ENCODE results near the gene C13orf42.

C13orf42 gene

DNA sequence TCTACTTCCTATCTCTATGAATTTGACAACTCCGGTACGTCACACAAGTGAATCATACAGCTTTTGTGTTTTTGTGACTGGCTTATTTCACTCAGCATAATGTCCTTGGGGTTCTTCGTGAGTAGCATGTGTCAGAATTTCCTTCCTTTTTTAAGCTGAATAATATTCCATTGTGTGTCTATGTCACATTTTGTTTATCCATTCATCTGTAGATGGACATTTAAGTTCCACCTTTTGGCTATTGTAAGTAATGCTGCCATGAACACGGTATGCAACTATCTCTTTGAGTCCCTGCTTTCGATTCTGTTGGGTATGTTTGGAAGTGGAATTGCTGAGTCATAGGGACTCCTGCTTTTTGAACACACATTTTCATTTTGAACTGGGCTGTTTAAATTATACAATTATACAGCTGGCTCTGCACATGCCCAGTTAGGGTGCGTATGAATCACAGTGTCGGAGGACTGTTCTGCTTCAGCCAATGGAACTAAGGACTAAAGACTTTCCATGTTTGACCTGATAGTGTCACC, 43.0 kb upstream of the C13orf42 start:
- TF ChIP-seq, protein P1, sequence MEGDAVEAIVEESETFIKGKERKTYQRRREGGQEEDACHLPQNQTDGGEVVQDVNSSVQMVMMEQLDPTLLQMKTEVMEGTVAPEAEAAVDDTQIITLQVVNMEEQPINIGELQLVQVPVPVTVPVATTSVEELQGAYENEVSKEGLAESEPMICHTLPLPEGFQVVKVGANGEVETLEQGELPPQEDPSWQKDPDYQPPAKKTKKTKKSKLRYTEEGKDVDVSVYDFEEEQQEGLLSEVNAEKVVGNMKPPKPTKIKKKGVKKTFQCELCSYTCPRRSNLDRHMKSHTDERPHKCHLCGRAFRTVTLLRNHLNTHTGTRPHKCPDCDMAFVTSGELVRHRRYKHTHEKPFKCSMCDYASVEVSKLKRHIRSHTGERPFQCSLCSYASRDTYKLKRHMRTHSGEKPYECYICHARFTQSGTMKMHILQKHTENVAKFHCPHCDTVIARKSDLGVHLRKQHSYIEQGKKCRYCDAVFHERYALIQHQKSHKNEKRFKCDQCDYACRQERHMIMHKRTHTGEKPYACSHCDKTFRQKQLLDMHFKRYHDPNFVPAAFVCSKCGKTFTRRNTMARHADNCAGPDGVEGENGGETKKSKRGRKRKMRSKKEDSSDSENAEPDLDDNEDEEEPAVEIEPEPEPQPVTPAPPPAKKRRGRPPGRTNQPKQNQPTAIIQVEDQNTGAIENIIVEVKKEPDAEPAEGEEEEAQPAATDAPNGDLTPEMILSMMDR (IDR thresholded peaks at IDR 0.05; ENCODE audit: insufficient read depth, low read length, missing control alignments) = no peak
- ChIA-PET CTCF (interaction anchor here (1.1 to 7.7 kb wide), 3 partner anchors 134 to 281 kb away, joined by 3 to 173 read pairs (median 3); no protein-coding TSS in a partner anchor), POLR2A (no interaction called here)

DNA sequence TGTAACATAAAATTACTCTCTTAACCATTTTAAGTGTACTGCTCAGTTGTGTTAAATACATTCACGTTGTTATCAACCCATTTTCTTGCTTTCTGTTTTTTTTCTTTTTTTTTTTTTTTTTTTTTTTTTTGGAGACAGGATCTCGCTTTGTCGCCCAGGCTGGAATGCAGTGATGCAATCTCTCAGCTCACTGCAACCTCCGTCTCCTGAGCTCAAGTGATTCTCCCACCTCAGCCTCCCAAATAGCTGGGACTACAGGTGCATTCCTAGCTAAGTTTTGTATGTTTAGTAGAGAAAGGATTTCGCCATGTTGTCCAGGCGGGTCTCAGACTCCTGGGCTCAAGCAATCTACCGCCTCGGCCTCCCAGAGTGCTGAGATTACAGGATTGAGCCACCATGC, 42.5 kb upstream of the C13orf42 start:
- H3K4me3 ChIP-seq (ENCODE audit: low read depth, low read length) = no peak overlapping the region
- POLR2A ChIA-PET = no interaction called here
- CTCF ChIA-PET = interaction anchor here (1.0 to 7.7 kb wide), 4 partner anchors 9 to 282 kb away, joined by 3 to 173 read pairs (median 3); no protein-coding TSS in a partner anchor
- no peak for DNase-seq (ENCODE audit: low read depth, low spot score)
- TF ChIP-seq, protein P1 (IDR thresholded peaks at IDR 0.05; ENCODE audit: insufficient read depth, low read length, missing control alignments) = no peak

More for the DNA sequence above, 43.0 kb upstream of the C13orf42 start:
- H3K4me3 ChIP-seq (ENCODE audit: low read depth, low read length) = no peak overlapping the region
- no peak for DNase-seq (ENCODE audit: low read depth, low spot score)

DNA sequence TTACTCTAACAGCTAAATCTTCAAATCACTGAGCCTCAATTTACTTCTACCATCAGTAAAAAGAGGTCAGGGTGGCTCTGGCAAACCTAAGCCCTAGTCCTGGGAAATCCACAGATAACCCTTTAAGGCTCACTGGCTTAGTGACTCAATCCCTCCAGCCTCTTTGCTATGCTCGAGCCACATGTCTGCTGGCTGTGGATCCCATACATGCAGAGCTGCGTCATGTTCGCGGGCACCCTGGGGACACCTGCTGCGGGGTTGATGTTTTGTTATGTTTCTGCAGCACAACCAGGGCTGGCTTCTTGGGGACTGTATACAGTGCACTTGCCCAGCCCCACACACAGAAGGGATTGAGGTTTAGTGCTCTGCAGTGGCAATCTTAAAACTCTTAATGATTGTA, 41.6 kb upstream of the C13orf42 start:
- ChIA-PET CTCF (interaction anchor here (1.0 to 7.7 kb wide), 2 partner anchors 10 to 135 kb away, joined by 3 to 173 read pairs; no protein-coding TSS in a partner anchor), POLR2A (no interaction called here)
- no peak for DNase-seq (ENCODE audit: low read depth, low spot score)
- no peak overlapping the region for H3K4me3 ChIP-seq (ENCODE audit: low read depth, low read length)
- TF ChIP-seq, protein P1 (IDR thresholded peaks at IDR 0.05; ENCODE audit: insufficient read depth, low read length, missing control alignments) = no peak

DNA sequence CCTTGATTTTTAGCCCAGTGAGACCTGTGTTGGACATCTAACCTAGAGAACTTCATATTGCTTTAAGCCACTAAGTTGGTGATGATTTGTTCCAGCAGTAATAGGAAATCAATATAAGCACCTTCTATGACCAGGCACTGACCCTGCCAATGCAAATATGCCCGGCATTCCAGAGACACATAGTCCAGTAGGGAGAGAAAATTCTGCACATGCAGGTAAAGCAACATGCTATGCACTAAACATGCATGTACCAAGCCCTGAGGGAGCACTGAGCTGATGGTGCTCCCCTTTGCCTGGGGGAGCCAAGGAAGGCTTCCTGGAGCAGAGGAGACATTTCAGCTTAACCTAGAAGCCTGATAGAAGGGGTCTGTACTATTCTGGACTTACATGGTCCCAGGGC, 40.4 kb upstream of the C13orf42 start:
- ChIA-PET CTCF (interaction anchor here (0.8 to 7.7 kb wide), 3 partner anchors 10 to 283 kb away, joined by 3 to 173 read pairs (median 3); no protein-coding TSS in a partner anchor), POLR2A (no interaction called here)
- TF ChIP-seq, protein P1 (IDR thresholded peaks at IDR 0.05; ENCODE audit: insufficient read depth, low read length, missing control alignments) = no peak
- DNase-seq (ENCODE audit: low read depth, low spot score) = no peak
- no peak overlapping the region for H3K4me3 ChIP-seq (ENCODE audit: low read depth, low read length)

DNA sequence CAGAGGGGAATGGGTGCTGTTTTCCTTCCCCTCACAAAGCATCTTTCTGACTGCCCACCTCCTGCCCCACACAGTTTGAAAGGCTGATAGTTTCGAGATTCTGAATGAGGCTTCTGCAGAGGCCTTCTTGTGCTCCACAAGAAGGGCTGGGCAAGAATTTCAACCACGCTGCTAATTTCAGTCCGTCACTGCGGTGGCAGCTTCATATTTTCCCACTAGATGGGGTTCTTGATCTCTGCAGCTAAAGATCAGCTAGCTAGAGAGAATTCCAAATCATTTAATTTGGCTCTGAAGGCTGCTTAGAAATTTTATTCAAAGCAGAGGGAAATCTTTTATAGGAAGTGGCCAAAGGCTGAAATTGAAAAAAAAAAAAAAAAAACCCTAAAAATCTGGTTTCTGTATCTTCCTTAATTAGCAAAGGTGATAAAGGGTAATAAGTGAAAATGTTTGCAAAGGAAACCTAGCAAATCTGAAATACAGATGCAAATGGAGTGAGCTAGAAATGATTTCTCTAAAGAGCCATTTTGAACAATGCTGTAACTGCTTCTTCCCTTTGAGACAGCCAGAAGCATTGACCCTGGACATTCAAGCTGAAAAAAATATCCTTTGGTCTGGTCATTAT, 38.0 kb upstream of the C13orf42 start:
- TF ChIP-seq, protein P1 (IDR thresholded peaks at IDR 0.05; ENCODE audit: insufficient read depth, low read length, missing control alignments) = peak; percentile 47
- POLR2A ChIA-PET = no interaction called here
- H3K4me3 ChIP-seq (ENCODE audit: low read depth, low read length) = no peak overlapping the region
- peak; percentile 28 for DNase-seq (ENCODE audit: low read depth, low spot score)
- CTCF ChIA-PET = interaction anchor here (0.7 to 7.7 kb wide), 15 partner anchors 8 to 747 kb away, joined by 3 to 173 read pairs (median 3); no protein-coding TSS in a partner anchor

DNA sequence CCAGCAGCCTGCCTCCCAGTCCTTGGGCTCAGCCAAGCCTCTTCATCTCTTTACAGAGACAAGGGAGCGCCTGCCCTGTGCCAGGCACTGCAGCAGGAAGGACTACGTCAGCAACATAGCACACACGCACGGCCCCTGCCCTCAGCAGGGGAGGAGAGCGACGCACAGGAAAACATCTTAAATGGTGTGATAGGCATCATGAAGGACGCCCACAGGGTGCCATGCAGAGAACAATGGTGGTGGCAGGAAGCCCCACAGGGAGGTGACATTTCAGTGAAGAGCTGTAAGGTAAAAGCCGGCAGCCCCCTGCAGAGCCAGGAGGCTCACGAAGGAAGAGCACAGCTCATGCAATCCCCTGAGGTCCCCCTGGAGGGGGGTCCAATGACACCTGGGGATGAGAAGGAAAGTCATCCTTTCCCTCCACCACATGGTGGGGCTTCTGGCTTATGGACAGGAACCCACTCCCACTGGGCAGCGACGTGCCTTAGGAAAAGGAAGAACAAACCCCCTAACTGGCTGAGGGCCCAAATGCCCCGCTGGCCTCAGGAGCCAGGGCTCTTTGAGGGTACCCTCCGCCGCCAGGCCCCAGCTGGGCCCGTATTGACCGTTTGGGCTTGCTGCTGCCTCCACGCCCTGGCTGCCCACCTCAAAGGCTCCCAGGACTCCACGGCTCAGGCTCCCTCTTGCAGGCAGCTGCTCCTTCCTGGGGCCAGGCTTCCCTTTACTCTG, 37.3 kb upstream of the C13orf42 start:
- TF ChIP-seq, protein P1 (IDR thresholded peaks at IDR 0.05; ENCODE audit: insufficient read depth, low read length, missing control alignments) = no peak
- H3K4me3 ChIP-seq (ENCODE audit: low read depth, low read length) = no peak overlapping the region
- ChIA-PET POLR2A (no interaction called here), CTCF (interaction anchor here (0.7 to 7.7 kb wide), 12 partner anchors 7 to 978 kb away, joined by 3 to 173 read pairs (median 3); no protein-coding TSS in a partner anchor)
- no peak for DNase-seq (ENCODE audit: low read depth, low spot score)
